WTC11 (cell line): ENCODE data around the gene AGBL1. TPM values are rescaled to one million over a fixed set of nuclear protein-coding genes. Genes with fewer than 3 reads are reported as not detected.

Source experiments
- ATAC-seq: fragments of 200-7000 bp; cut with Tn5 transposase; 2 replicates; pipeline ENCODE4 v1.10.0; 2021; ENCODE audit warnings: mild to moderate bottlenecking, moderate library complexity
- CTCF ChIA-PET: fragments of 300-600 bp; sonication (Branson Sonifier 250); formaldehyde crosslinking; loops from one replicate; lab custom pipeline; 2021; ENCODE audit warnings: antibody characterized with exemption; lab: Charles Lee
- POLR2A ChIA-PET: fragments of 350-600 bp; sonication (Branson Sonifier 250); formaldehyde crosslinking; loops from one replicate; lab custom pipeline; 2021; ENCODE audit warnings: antibody characterized with exemption; lab: Charles Lee
- DNase-seq: peaks from one replicate; pipeline ENCODE4 v3.0.0; 2021; ENCODE audit warnings: low spot score
- H3K27ac Mint-ChIP-seq: 2 replicates; pipeline ENCODE4 v1.8.0; 2021; ENCODE audit warnings: mixed read lengths
- H3K27me3 Mint-ChIP-seq: 2 replicates; pipeline ENCODE4 v1.8.0; 2021; ENCODE audit warnings: low read depth, mild to moderate bottlenecking, moderate library complexity, mixed read lengths
- H3K36me3 Mint-ChIP-seq: 2 replicates; pipeline ENCODE4 v1.8.0; 2021; ENCODE audit warnings: mixed read lengths
- H3K4me1 Mint-ChIP-seq: 2 replicates; pipeline ENCODE4 v1.8.0; 2022; ENCODE audit warnings: mixed read lengths
- H3K4me3 Mint-ChIP-seq: 2 replicates; pipeline ENCODE4 v1.8.0; 2021; ENCODE audit warnings: mild to moderate bottlenecking, moderate library complexity, mixed read lengths
- H3K9me3 Mint-ChIP-seq: 2 replicates; pipeline ENCODE4 v1.8.0; 2021; ENCODE audit warnings: mixed read lengths
- AFF4 ChIP-seq: sonication (generic); formaldehyde crosslinking; IDR thresholded peaks from 2 replicates; pipeline ENCODE4 v1.8.1; 2023; ENCODE audit warnings: mild to moderate bottlenecking, missing genetic modification reagents, borderline replicate concordance
- CTCF ChIP-seq: fragments of 200-600 bp; IDR thresholded peaks from 2 replicates; pipeline ENCODE4 v1.8.0; 2022; ENCODE audit warnings: antibody characterized with exemption
- FOXK1 ChIP-seq: sonication (generic); formaldehyde crosslinking; IDR thresholded peaks from 2 replicates; pipeline ENCODE4 v1.8.0; 2022; ENCODE audit warnings: mild to moderate bottlenecking, moderate library complexity, missing genetic modification reagents
- FOXP1 ChIP-seq: sonication (generic); formaldehyde crosslinking; IDR thresholded peaks from 2 replicates; pipeline ENCODE4 v1.8.0; 2022; ENCODE audit warnings: missing genetic modification reagents, mild to moderate bottlenecking, moderate library complexity, borderline replicate concordance
- GTF2I ChIP-seq: fragments of 250-450 bp; sonication (Bioruptor Pico); conservative IDR thresholded peaks from 2 replicates; pipeline ENCODE4 v1.4.0; 2021; ENCODE audit warnings: mild to moderate bottlenecking
- HMGA2 ChIP-seq: fragments of 250-450 bp; sonication (Bioruptor Pico); IDR thresholded peaks from 2 replicates; pipeline ENCODE4 v1.4.0; 2021; ENCODE audit warnings: mild to moderate bottlenecking, moderate library complexity
- JAZF1 ChIP-seq: fragments of 250-450 bp; sonication (Bioruptor Pico); IDR thresholded peaks from 2 replicates; pipeline ENCODE4 v1.9.0; 2021; ENCODE audit warnings: moderate library complexity, mild to moderate bottlenecking, inconsistent platforms
- NFYB ChIP-seq: sonication (generic); formaldehyde crosslinking; conservative IDR thresholded peaks from 2 replicates; pipeline ENCODE4 v1.8.0; 2022; ENCODE audit warnings: low read depth, missing genetic modification reagents
- PRDM15 ChIP-seq: sonication (generic); formaldehyde crosslinking; IDR thresholded peaks from 2 replicates; pipeline ENCODE4 v1.8.0; 2022; ENCODE audit warnings: missing genetic modification reagents
- PRRX2 ChIP-seq: fragments of 250-450 bp; sonication (Bioruptor Pico); IDR thresholded peaks from 2 replicates; pipeline ENCODE4 v1.8.0; 2021; ENCODE audit warnings: mild to moderate bottlenecking
- SP1 ChIP-seq: sonication (generic); formaldehyde crosslinking; conservative IDR thresholded peaks from 2 replicates; pipeline ENCODE4 v1.8.1; 2022; ENCODE audit warnings: missing genetic modification reagents
- TEAD4 ChIP-seq: sonication (generic); formaldehyde crosslinking; IDR thresholded peaks from 2 replicates; pipeline ENCODE4 v1.8.0; 2022; ENCODE audit warnings: mild to moderate bottlenecking, missing genetic modification reagents
- USF1 ChIP-seq: sonication (generic); formaldehyde crosslinking; IDR thresholded peaks from 2 replicates; pipeline ENCODE4 v1.8.0; 2022; ENCODE audit warnings: mild to moderate bottlenecking, missing genetic modification reagents
- ZMAT4 ChIP-seq: fragments of 250-450 bp; sonication (Bioruptor Pico); IDR thresholded peaks from 2 replicates; pipeline ENCODE4 v1.9.0; 2021; ENCODE audit warnings: mild to moderate bottlenecking
- ZNF671 ChIP-seq: fragments of 250-450 bp; sonication (Bioruptor Pico); IDR thresholded peaks from 2 replicates; pipeline ENCODE4 v1.8.0; 2021; ENCODE audit warnings: mild to moderate bottlenecking
- total RNA-seq: library from RNA; stranded (reverse); gene quantifications from 3 replicates; pipeline ENCODE4 v1.2.3, GENCODE V29; 2021

The AGBL1 gene
- total RNA-seq, 1 experiment from 2014 or later, result not detected

GRCh38 chr15:86657305-86657704, 577.6 kb downstream of the AGBL1 start:
- no peaks in the 10 kb centered on the region for H3K36me3 Mint-ChIP-seq
- peaks cover 46% of the 10 kb centered on the region for H3K4me1 Mint-ChIP-seq
- no peak overlapping the region for H3K4me3 Mint-ChIP-seq
- POLR2A ChIA-PET, result no interaction called here
- H3K9me3 Mint-ChIP-seq, result no peaks in the 10 kb centered on the region
- ATAC-seq (no peak), DNase-seq (no peak)
- CTCF ChIA-PET, result no interaction called here
- no peaks in the 10 kb centered on the region for H3K27me3 Mint-ChIP-seq
- no peak overlapping the region for H3K27ac Mint-ChIP-seq
- TF ChIP-seq HMGA2 (CRISPR knock-in tag), result no peak
- TF ChIP-seq TEAD4 (CRISPR knock-in tag), result no peak
- no peak for TF ChIP-seq ZNF671 (CRISPR knock-in tag)
- TF ChIP-seq FOXP1 (CRISPR knock-in tag), result no peak
- no peak for TF ChIP-seq SP1 (CRISPR knock-in tag)
- no peak for TF ChIP-seq ZMAT4
- TF ChIP-seq PRDM15 (CRISPR knock-in tag), result no peak
- TF ChIP-seq, all 79 proteins: peak for 0

- Mint-ChIP-seq H3K9me3 (0 out of 2 replicates have a peak, but pooled peaks cover 5% of the 10 kb centered on the region), H3K27me3 (no peaks in the 10 kb centered on the region), H3K4me3 (no peak overlapping the region; the same call in 1 of the 2 replicates), H3K36me3 (no peaks in the 10 kb centered on the region), H3K27ac (peak overlapping the region; percentile 65), H3K4me1 (peaks cover 37% of the 10 kb centered on the region)
- TF ChIP-seq JAZF1 (no peak), PRRX2 (CRISPR knock-in tag) (no peak), NFYB (CRISPR knock-in tag) (no peak), GTF2I (CRISPR knock-in tag) (no peak), CTCF (no peak), USF1 (CRISPR knock-in tag) (no peak), AFF4 (CRISPR knock-in tag) (no peak), FOXK1 (CRISPR knock-in tag) (no peak)
- ChIA-PET POLR2A (no interaction called here), CTCF (no interaction called here)
- no peak for DNase-seq
- ATAC-seq, result peak; percentile 87
Measured at GRCh38 chr15:86659724-86660411, 580.2 kb downstream of the AGBL1 start.
